ENCODE results near the gene EPHA6.

Gene EPHA6

DNA sequence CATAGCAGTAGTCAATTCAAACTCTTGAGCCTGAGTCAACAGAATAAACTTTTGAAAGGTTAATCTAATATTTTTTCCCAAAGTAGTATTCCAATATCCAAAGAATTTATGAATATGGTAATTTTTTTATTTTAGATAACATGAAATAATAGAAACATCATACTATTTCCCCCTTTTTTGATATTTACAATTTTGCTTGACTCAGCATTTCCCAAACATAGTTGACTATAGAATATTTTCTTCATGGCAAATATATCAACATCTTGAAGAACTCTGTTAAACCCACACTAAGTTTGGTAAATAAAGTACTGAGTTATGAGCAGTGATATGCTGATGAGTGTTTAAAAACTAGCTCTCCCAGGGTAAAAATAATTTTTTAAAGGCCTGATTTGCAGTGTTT lies 570.2 kb downstream of the EPHA6 start:
- no peak overlapping the region for H3K4me3 ChIP-seq (ENCODE audit: insufficient read depth, low read depth, low read length, poor library complexity, severe bottlenecking)
- no peak for DNase-seq
- no peaks in the 10 kb centered on the region for H3K9me3 ChIP-seq (ENCODE audit: control insufficient read depth, low read length)
- H3K36me3 ChIP-seq (ENCODE audit: control insufficient read depth, insufficient read depth, low read length), result no peaks in the 10 kb centered on the region
- no peaks in the 10 kb centered on the region for H3K27me3 ChIP-seq (replicated peaks; ENCODE audit: control insufficient read depth, insufficient read depth, low read length, poor library complexity, severe bottlenecking)
- H3K27ac ChIP-seq (ENCODE audit: insufficient read depth, low read length, poor library complexity, severe bottlenecking), result no peak overlapping the region
- H3K4me1 ChIP-seq (ENCODE audit: control insufficient read depth, insufficient read depth, low read length, poor library complexity, severe bottlenecking), result no peaks in the 10 kb centered on the region

GRCh38 chr3:97388774-97389173 lies 574.4 kb downstream of the EPHA6 start:
- Histone ChIP-seq H3K27ac (ENCODE audit: insufficient read depth, low read length, poor library complexity, severe bottlenecking) (no peak overlapping the region), H3K36me3 (ENCODE audit: control insufficient read depth, insufficient read depth, low read length) (no peaks in the 10 kb centered on the region)

DNA sequence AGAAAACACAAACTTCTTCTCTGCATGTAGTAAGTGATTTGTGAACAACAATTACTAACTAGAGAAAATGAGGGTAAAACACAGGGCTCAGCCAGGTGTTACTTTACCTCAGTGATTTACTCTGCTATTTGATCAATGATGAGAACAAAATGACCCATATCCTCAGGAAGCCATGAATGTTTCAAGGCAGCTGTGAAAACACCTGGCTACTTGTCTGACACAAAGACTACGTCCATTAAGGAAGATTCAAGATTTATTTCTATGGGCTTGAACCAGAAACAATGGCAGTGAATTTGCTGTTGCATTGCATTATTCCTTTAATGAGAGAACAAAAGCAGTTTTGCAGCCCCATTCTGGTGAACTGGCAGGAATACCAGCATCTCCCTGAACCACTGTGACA lies 575.5 kb downstream of the EPHA6 start:
- Histone ChIP-seq H3K36me3 (ENCODE audit: control insufficient read depth, insufficient read depth, low read length) (no peaks in the 10 kb centered on the region), H3K4me1 (ENCODE audit: control insufficient read depth, insufficient read depth, low read length, poor library complexity, severe bottlenecking) (no peaks in the 10 kb centered on the region), H3K27ac (ENCODE audit: insufficient read depth, low read length, poor library complexity, severe bottlenecking) (no peak overlapping the region), H3K27me3 (replicated peaks; ENCODE audit: control insufficient read depth, insufficient read depth, low read length, poor library complexity, severe bottlenecking) (no peaks in the 10 kb centered on the region), H3K4me3 (ENCODE audit: insufficient read depth, low read depth, low read length, poor library complexity, severe bottlenecking) (no peak overlapping the region), H3K9me3 (ENCODE audit: control insufficient read depth, low read length) (no peaks in the 10 kb centered on the region)
- DNase-seq, result no peak

More at GRCh38 chr3:97388774-97389173, 574.4 kb downstream of the EPHA6 start:
- H3K9me3 ChIP-seq (ENCODE audit: control insufficient read depth, low read length), result no peaks in the 10 kb centered on the region
- H3K4me1 ChIP-seq (ENCODE audit: control insufficient read depth, insufficient read depth, low read length, poor library complexity, severe bottlenecking), result no peaks in the 10 kb centered on the region
- H3K4me3 ChIP-seq (ENCODE audit: insufficient read depth, low read depth, low read length, poor library complexity, severe bottlenecking), result no peak overlapping the region
- no peaks in the 10 kb centered on the region for H3K27me3 ChIP-seq (replicated peaks; ENCODE audit: control insufficient read depth, insufficient read depth, low read length, poor library complexity, severe bottlenecking)
- no peak for DNase-seq

DNA sequence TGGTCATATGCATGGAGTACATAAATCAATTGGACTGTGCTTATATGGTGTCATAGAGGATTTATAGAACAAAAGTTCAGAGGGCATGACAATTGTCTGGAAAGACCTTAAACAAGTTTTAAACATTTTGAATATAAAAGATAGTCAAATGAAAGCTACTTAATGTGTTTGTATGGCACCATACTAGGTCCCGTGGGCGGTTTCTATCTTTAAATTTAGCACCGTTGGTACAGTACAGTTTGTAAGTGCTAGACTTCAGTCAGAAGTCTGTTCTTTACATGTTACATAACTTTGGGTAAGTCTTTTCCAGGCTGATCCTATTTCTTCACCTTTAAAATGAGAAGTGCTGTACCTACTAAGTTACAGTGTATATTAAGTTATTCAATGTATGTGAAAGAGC lies 576.8 kb downstream of the EPHA6 start:
- Histone ChIP-seq H3K4me3 (ENCODE audit: insufficient read depth, low read depth, low read length, poor library complexity, severe bottlenecking) (no peak overlapping the region), H3K36me3 (ENCODE audit: control insufficient read depth, insufficient read depth, low read length) (no peaks in the 10 kb centered on the region), H3K27ac (ENCODE audit: insufficient read depth, low read length, poor library complexity, severe bottlenecking) (no peak overlapping the region), H3K4me1 (ENCODE audit: control insufficient read depth, insufficient read depth, low read length, poor library complexity, severe bottlenecking) (no peaks in the 10 kb centered on the region), H3K27me3 (replicated peaks; ENCODE audit: control insufficient read depth, insufficient read depth, low read length, poor library complexity, severe bottlenecking) (no peaks in the 10 kb centered on the region), H3K9me3 (ENCODE audit: control insufficient read depth, low read length) (no peaks in the 10 kb centered on the region)
- DNase-seq, result no peak

DNA sequence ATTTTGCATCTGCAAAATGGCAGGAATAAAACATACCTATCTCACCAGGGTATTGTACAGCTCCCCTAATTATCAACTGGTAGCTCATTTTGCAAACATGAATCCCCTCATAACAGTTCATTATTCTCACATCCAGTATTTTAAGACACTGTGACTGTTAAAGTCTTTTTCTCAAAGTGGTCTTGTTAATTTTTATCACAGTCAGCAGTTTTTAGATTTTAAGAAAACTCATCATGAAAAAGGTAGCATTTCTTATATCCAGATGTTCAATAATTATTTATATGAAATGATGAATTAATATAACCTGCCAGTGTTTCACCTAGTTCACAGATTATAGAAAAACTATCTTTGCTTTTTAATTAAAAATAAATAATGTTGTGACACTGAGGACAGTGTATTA lies 595.2 kb downstream of the EPHA6 start:
- Histone ChIP-seq H3K9me3 (ENCODE audit: control insufficient read depth, low read length) (no peaks in the 10 kb centered on the region), H3K4me1 (ENCODE audit: control insufficient read depth, insufficient read depth, low read length, poor library complexity, severe bottlenecking) (no peaks in the 10 kb centered on the region), H3K27me3 (replicated peaks; ENCODE audit: control insufficient read depth, insufficient read depth, low read length, poor library complexity, severe bottlenecking) (no peaks in the 10 kb centered on the region), H3K4me3 (ENCODE audit: insufficient read depth, low read depth, low read length, poor library complexity, severe bottlenecking) (no peak overlapping the region), H3K27ac (ENCODE audit: insufficient read depth, low read length, poor library complexity, severe bottlenecking) (no peak overlapping the region), H3K36me3 (ENCODE audit: control insufficient read depth, insufficient read depth, low read length) (no peaks in the 10 kb centered on the region)
- no peak for DNase-seq

- no peaks in the 10 kb centered on the region for H3K9me3 ChIP-seq (ENCODE audit: control insufficient read depth, low read length)
- H3K27ac ChIP-seq (ENCODE audit: insufficient read depth, low read length, poor library complexity, severe bottlenecking), result no peak overlapping the region
- no peak for DNase-seq
- no peak overlapping the region for H3K4me3 ChIP-seq (ENCODE audit: insufficient read depth, low read depth, low read length, poor library complexity, severe bottlenecking)
- no peaks in the 10 kb centered on the region for H3K4me1 ChIP-seq (ENCODE audit: control insufficient read depth, insufficient read depth, low read length, poor library complexity, severe bottlenecking)
- no peaks in the 10 kb centered on the region for H3K36me3 ChIP-seq (ENCODE audit: control insufficient read depth, insufficient read depth, low read length)
- H3K27me3 ChIP-seq (replicated peaks; ENCODE audit: control insufficient read depth, insufficient read depth, low read length, poor library complexity, severe bottlenecking), result no peaks in the 10 kb centered on the region
Measured at GRCh38 chr3:97421565-97421964, 607.2 kb downstream of the EPHA6 start.

GRCh38 chr3:97425002-97425401 lies 610.6 kb downstream of the EPHA6 start:
- H3K36me3 ChIP-seq (ENCODE audit: control insufficient read depth, insufficient read depth, low read length), result no peaks in the 10 kb centered on the region
- H3K27me3 ChIP-seq (replicated peaks; ENCODE audit: control insufficient read depth, insufficient read depth, low read length, poor library complexity, severe bottlenecking), result no peaks in the 10 kb centered on the region
- DNase-seq, result no peak
- H3K27ac ChIP-seq (ENCODE audit: insufficient read depth, low read length, poor library complexity, severe bottlenecking), result no peak overlapping the region
- H3K4me1 ChIP-seq (ENCODE audit: control insufficient read depth, insufficient read depth, low read length, poor library complexity, severe bottlenecking), result no peaks in the 10 kb centered on the region
- H3K9me3 ChIP-seq (ENCODE audit: control insufficient read depth, low read length), result no peaks in the 10 kb centered on the region
- no peak overlapping the region for H3K4me3 ChIP-seq (ENCODE audit: insufficient read depth, low read depth, low read length, poor library complexity, severe bottlenecking)

GRCh38 chr3:97430601-97431000 lies 616.2 kb downstream of the EPHA6 start:
- H3K27ac ChIP-seq (ENCODE audit: insufficient read depth, low read length, poor library complexity, severe bottlenecking), result no peak overlapping the region
- DNase-seq, result no peak
- H3K4me1 ChIP-seq (ENCODE audit: control insufficient read depth, insufficient read depth, low read length, poor library complexity, severe bottlenecking), result no peaks in the 10 kb centered on the region
- H3K4me3 ChIP-seq (ENCODE audit: insufficient read depth, low read depth, low read length, poor library complexity, severe bottlenecking), result no peak overlapping the region
- no peaks in the 10 kb centered on the region for H3K36me3 ChIP-seq (ENCODE audit: control insufficient read depth, insufficient read depth, low read length)
- no peaks in the 10 kb centered on the region for H3K27me3 ChIP-seq (replicated peaks; ENCODE audit: control insufficient read depth, insufficient read depth, low read length, poor library complexity, severe bottlenecking)
- H3K9me3 ChIP-seq (ENCODE audit: control insufficient read depth, low read length), result no peaks in the 10 kb centered on the region

GRCh38 chr3:97432914-97433313 lies 618.5 kb downstream of the EPHA6 start:
- Histone ChIP-seq H3K27ac (ENCODE audit: insufficient read depth, low read length, poor library complexity, severe bottlenecking) (no peak overlapping the region), H3K27me3 (replicated peaks; ENCODE audit: control insufficient read depth, insufficient read depth, low read length, poor library complexity, severe bottlenecking) (no peaks in the 10 kb centered on the region), H3K4me3 (ENCODE audit: insufficient read depth, low read depth, low read length, poor library complexity, severe bottlenecking) (no peak overlapping the region), H3K9me3 (ENCODE audit: control insufficient read depth, low read length) (no peaks in the 10 kb centered on the region), H3K36me3 (ENCODE audit: control insufficient read depth, insufficient read depth, low read length) (no peaks in the 10 kb centered on the region), H3K4me1 (ENCODE audit: control insufficient read depth, insufficient read depth, low read length, poor library complexity, severe bottlenecking) (no peaks in the 10 kb centered on the region)
- DNase-seq, result no peak

GRCh38 chr3:97438131-97438530 lies 623.7 kb downstream of the EPHA6 start:
- no peaks in the 10 kb centered on the region for H3K9me3 ChIP-seq (ENCODE audit: control insufficient read depth, low read length)
- H3K36me3 ChIP-seq (ENCODE audit: control insufficient read depth, insufficient read depth, low read length), result no peaks in the 10 kb centered on the region
- H3K4me1 ChIP-seq (ENCODE audit: control insufficient read depth, insufficient read depth, low read length, poor library complexity, severe bottlenecking), result no peaks in the 10 kb centered on the region
- no peaks in the 10 kb centered on the region for H3K27me3 ChIP-seq (replicated peaks; ENCODE audit: control insufficient read depth, insufficient read depth, low read length, poor library complexity, severe bottlenecking)
- no peak overlapping the region for H3K4me3 ChIP-seq (ENCODE audit: insufficient read depth, low read depth, low read length, poor library complexity, severe bottlenecking)
- H3K27ac ChIP-seq (ENCODE audit: insufficient read depth, low read length, poor library complexity, severe bottlenecking), result no peak overlapping the region
- DNase-seq, result no peak

GRCh38 chr3:97439373-97439772 lies 625.0 kb downstream of the EPHA6 start:
- no peaks in the 10 kb centered on the region for H3K9me3 ChIP-seq (ENCODE audit: control insufficient read depth, low read length)
- H3K4me1 ChIP-seq (ENCODE audit: control insufficient read depth, insufficient read depth, low read length, poor library complexity, severe bottlenecking), result no peaks in the 10 kb centered on the region
- no peak for DNase-seq
- H3K27me3 ChIP-seq (replicated peaks; ENCODE audit: control insufficient read depth, insufficient read depth, low read length, poor library complexity, severe bottlenecking), result no peaks in the 10 kb centered on the region
- H3K27ac ChIP-seq (ENCODE audit: insufficient read depth, low read length, poor library complexity, severe bottlenecking), result no peak overlapping the region
- H3K4me3 ChIP-seq (ENCODE audit: insufficient read depth, low read depth, low read length, poor library complexity, severe bottlenecking), result no peak overlapping the region
- H3K36me3 ChIP-seq (ENCODE audit: control insufficient read depth, insufficient read depth, low read length), result no peaks in the 10 kb centered on the region

All from effector memory CD4-positive, alpha-beta T cell (primary cell).